ENCODE results near the gene SLC35A1.

SLC35A1 gene

GRCh38 chr6:87534377-87535047, 61.7 kb downstream of the SLC35A1 start:
- no peak for FAIRE-seq

GRCh38 chr6:87538510-87539260, 65.9 kb downstream of the SLC35A1 start:
- FAIRE-seq = no peak

- FAIRE-seq = no peak
Measured at GRCh38 chr6:87539554-87539953, 66.8 kb downstream of the SLC35A1 start.

GRCh38 chr6:87540539-87540938, 67.8 kb downstream of the SLC35A1 start:
- FAIRE-seq = no peak

- no peak for FAIRE-seq
Measured at GRCh38 chr6:87541041-87541440, 68.3 kb downstream of the SLC35A1 start.

- FAIRE-seq = no peak
Measured at GRCh38 chr6:87541744-87542143, 69.0 kb downstream of the SLC35A1 start.

GRCh38 chr6:87543696-87544473, 71.1 kb downstream of the SLC35A1 start:
- no peak for FAIRE-seq

GRCh38 chr6:87544474-87544735, 71.6 kb downstream of the SLC35A1 start:
- no peak for FAIRE-seq

GRCh38 chr6:87551799-87552198, 79.0 kb downstream of the SLC35A1 start:
- FAIRE-seq = no peak

- no peak for FAIRE-seq
Measured at GRCh38 chr6:87553159-87553765, 80.5 kb downstream of the SLC35A1 start.

GRCh38 chr6:87555506-87555905, 82.7 kb downstream of the SLC35A1 start:
- FAIRE-seq = no peak

- FAIRE-seq = no peak
Measured at GRCh38 chr6:87558446-87558845, 85.7 kb downstream of the SLC35A1 start.

- FAIRE-seq = no peak
Measured at GRCh38 chr6:87561017-87561416, 88.2 kb downstream of the SLC35A1 start.
